ENCODE data around the gene KATNBL1. TPM values are rescaled to one million over a fixed set of nuclear protein-coding genes. Genes with fewer than 3 reads are reported as not detected.
"Not testable (repeated sequence)": the region's sequence is repeated elsewhere in the genome, so short reads cannot be mapped to it uniquely, and the experiment has no call there.

The KATNBL1 gene
- polyA plus RNA-seq, 4 donors: 8.6 to 40.3 (median 13.8) TPM

DNA sequence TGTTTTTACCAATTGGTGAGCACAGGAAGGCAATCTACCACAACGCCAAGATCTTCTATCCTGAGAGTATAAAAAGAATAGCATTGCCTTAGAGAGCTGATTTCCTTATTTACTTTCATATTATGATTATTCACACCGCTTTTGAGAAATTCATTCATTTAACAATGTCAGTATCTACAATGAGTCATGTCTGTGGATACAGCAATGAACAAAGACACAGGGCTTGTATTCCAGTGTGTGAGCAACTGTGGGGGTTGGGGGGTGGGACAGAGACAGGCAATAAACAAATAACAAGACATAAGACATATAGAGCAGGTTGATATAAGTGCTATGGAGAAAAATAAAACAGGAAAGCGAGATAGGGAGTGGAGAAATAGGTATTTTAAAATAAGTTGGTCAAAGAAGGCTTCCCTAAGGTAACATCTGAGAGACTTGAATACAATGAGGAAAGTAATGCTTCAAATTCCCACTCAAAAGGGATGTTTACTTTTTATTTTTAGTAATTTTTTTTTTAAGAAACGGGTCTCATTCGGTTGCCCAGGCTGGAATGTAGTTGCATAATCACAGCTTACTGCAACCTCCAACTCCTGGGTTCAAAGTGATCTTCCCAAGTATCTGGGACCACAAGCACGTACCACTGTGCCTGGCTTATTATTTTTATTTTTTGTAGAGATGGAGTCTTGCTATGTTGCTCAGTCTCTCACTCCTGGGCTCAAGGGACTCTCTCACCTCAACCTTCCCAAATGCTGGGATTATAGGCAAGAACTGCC, 62.3 kb downstream of the KATNBL1 start:
- Histone ChIP-seq H3K4me3 (ENCODE audit: low read depth in 1 of 3, low read length in 3 of 3) (no peak overlapping the region), H3K27me3 (ENCODE audit: control insufficient read depth in 3 of 3, insufficient read depth in 3 of 3, low read length in 3 of 3) (no peaks in the 10 kb centered on the region), H3K4me1 (ENCODE audit: control insufficient read depth in 3 of 3, insufficient read depth in 2 of 3, low read depth in 1 of 3, low read length in 2 of 3) (no peaks in the 10 kb centered on the region), H3K9me3 (ENCODE audit: control insufficient read depth in 2 of 2, insufficient read depth in 1 of 2, low read depth in 1 of 2, low read length in 1 of 2) (no peaks in the 10 kb centered on the region), H3K27ac (ENCODE audit: low read depth in 1 of 3, low read length in 2 of 3) (no peak overlapping the region), H3K36me3 (ENCODE audit: control insufficient read depth in 3 of 3, insufficient read depth in 2 of 3, low read depth in 1 of 3, low read length in 3 of 3) (peaks cover 3 to 36% (median 16%) of the 10 kb centered on the region in 3 donors)
- FAIRE-seq: no peak
- 58 to 74% (median 71%) methylated on average over 6 of the region's 6 CpGs for WGBS, 3 donors
- DNase-seq: no peak

DNA sequence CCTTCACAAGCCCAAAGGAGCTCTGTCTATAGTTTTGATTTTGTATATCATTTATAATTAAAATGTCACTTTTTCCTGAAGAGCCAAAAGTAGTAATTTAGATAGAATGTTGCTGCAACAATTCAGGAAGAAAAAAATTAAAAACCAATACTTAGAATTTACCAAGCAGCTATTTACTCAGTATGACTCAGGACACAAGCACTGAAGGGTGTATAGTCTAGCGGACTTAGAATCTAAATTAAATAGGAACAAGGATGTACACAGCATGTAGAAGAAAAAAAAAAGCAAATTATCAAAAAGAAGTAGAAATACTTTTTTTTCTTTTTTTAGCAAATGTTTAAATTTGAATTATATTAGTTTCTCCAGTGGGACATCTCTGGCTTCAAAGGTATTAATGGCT, 76.4 kb downstream of the KATNBL1 start:
- H3K4me1 ChIP-seq (ENCODE audit: control insufficient read depth in 3 of 3, insufficient read depth in 2 of 3, low read depth in 1 of 3, low read length in 2 of 3): no peaks in the 10 kb centered on the region
- H3K4me3 ChIP-seq (ENCODE audit: low read depth in 1 of 3, low read length in 3 of 3): no peak overlapping the region
- DNase-seq (no peak), FAIRE-seq (no peak)
- H3K27me3 ChIP-seq (ENCODE audit: control insufficient read depth in 3 of 3, insufficient read depth in 3 of 3, low read length in 3 of 3): no peaks in the 10 kb centered on the region
- H3K36me3 ChIP-seq (ENCODE audit: control insufficient read depth in 3 of 3, insufficient read depth in 2 of 3, low read depth in 1 of 3, low read length in 3 of 3): peaks cover 0 to 6% (median 0%) of the 10 kb centered on the region in 3 donors
- H3K27ac ChIP-seq (ENCODE audit: low read depth in 1 of 3, low read length in 2 of 3): no peak overlapping the region
- H3K9me3 ChIP-seq (ENCODE audit: control insufficient read depth in 2 of 2, insufficient read depth in 1 of 2, low read depth in 1 of 2, low read length in 1 of 2): no peaks in the 10 kb centered on the region
- 92 to 100% (median 100%) methylated on average over 1 of the region's 1 CpG for WGBS, 3 donors

DNA sequence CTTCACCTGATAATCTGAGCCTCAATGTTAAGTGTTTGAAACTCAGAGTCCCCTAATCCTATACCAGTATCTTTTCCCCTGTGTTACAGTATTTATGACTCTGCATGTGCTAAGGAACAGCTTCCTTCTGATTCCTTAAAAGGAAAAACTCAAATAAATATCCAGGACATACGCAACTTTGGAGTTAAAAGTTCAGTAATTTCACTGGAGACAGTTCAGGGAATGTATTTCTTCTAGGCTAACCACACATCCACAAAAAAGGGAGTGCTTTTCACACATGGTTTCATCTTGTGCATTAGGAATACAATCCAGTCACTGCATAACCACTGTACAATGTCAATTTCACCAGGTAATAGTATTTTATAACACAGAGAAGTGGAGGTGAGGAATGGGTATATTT, 77.0 kb downstream of the KATNBL1 start:
- Histone ChIP-seq H3K9me3 (ENCODE audit: control insufficient read depth in 2 of 2, insufficient read depth in 1 of 2, low read depth in 1 of 2, low read length in 1 of 2) (no peaks in the 10 kb centered on the region), H3K27ac (ENCODE audit: low read depth in 1 of 3, low read length in 2 of 3) (no peak overlapping the region), H3K36me3 (ENCODE audit: control insufficient read depth in 3 of 3, insufficient read depth in 2 of 3, low read depth in 1 of 3, low read length in 3 of 3) (peaks cover 0 to 5% (median 0%) of the 10 kb centered on the region in 3 donors), H3K4me3 (ENCODE audit: low read depth in 1 of 3, low read length in 3 of 3) (no peak overlapping the region), H3K4me1 (ENCODE audit: control insufficient read depth in 3 of 3, insufficient read depth in 2 of 3, low read depth in 1 of 3, low read length in 2 of 3) (no peaks in the 10 kb centered on the region), H3K27me3 (ENCODE audit: control insufficient read depth in 3 of 3, insufficient read depth in 3 of 3, low read length in 3 of 3) (no peaks in the 10 kb centered on the region)
- FAIRE-seq (no peak), DNase-seq (no peak)
- WGBS, 3 donors: 90 to 97% (median 93%) methylated on average over 1 of the region's 1 CpG

DNA sequence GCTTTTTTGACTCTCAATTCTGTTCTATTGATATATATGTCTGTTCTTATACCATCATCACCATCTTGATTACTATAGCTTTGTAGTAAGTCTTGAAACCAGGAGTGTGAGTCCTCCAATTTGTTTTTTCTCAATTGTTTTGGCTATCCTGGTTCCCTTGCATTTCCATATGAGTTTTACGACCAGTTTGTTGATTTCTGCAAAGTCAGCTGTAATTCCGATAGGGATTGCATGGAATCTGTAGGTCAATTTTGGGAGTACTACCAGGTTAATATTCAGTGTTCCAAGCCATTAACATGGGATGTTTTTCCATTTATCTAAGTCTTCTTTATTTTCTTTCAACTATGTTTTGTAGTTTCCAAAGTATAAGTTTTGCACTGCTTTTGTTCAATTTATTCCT, 81.0 kb downstream of the KATNBL1 start:
- WGBS, 3 donors: 46 to 50% (median 46%) methylated on average over 2 of the region's 2 CpGs
- H3K27me3 ChIP-seq (ENCODE audit: control insufficient read depth in 3 of 3, insufficient read depth in 3 of 3, low read length in 3 of 3): no peaks in the 10 kb centered on the region
- H3K4me1 ChIP-seq (ENCODE audit: control insufficient read depth in 3 of 3, insufficient read depth in 2 of 3, low read depth in 1 of 3, low read length in 2 of 3): no peaks in the 10 kb centered on the region
- no peak overlapping the region for H3K4me3 ChIP-seq (ENCODE audit: low read depth in 1 of 3, low read length in 3 of 3)
- no peaks in the 10 kb centered on the region for H3K36me3 ChIP-seq (ENCODE audit: control insufficient read depth in 3 of 3, insufficient read depth in 2 of 3, low read depth in 1 of 3, low read length in 3 of 3)
- no peaks in the 10 kb centered on the region for H3K9me3 ChIP-seq (ENCODE audit: control insufficient read depth in 2 of 2, insufficient read depth in 1 of 2, low read depth in 1 of 2, low read length in 1 of 2)
- FAIRE-seq (no peak), DNase-seq (no peak)
- H3K27ac ChIP-seq (ENCODE audit: low read depth in 1 of 3, low read length in 2 of 3): no peak overlapping the region

DNA sequence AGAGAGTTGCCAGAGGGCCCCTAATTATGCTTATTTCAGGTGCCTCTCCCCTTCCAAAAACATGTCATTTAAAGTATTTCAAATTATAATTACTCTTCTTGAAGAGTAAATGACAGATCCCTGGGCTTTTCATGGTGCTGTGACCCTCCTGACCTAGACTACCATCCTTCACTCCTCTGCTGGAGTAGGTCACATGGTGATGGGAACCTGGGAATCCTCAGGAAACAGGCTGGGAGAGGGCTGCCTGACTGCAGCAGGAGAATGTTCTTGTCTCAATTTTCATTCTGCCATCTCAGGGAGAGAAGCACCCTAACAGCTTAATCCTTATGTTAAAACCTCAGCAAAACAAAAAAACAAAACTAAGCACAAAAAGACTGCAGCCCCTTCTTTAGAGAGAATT, 83.4 kb downstream of the KATNBL1 start:
- Histone ChIP-seq H3K27me3 (ENCODE audit: control insufficient read depth in 3 of 3, insufficient read depth in 3 of 3, low read length in 3 of 3) (no peaks in the 10 kb centered on the region), H3K27ac (ENCODE audit: low read depth in 1 of 3, low read length in 2 of 3) (no peak overlapping the region), H3K36me3 (ENCODE audit: control insufficient read depth in 3 of 3, insufficient read depth in 2 of 3, low read depth in 1 of 3, low read length in 3 of 3) (no peaks in the 10 kb centered on the region), H3K4me3 (ENCODE audit: low read depth in 1 of 3, low read length in 3 of 3) (no peak overlapping the region), H3K9me3 (ENCODE audit: control insufficient read depth in 2 of 2, insufficient read depth in 1 of 2, low read depth in 1 of 2, low read length in 1 of 2) (no peaks in the 10 kb centered on the region), H3K4me1 (ENCODE audit: control insufficient read depth in 3 of 3, insufficient read depth in 2 of 3, low read depth in 1 of 3, low read length in 2 of 3) (no peaks in the 10 kb centered on the region)
- FAIRE-seq (no peak), DNase-seq (no peak)

DNA sequence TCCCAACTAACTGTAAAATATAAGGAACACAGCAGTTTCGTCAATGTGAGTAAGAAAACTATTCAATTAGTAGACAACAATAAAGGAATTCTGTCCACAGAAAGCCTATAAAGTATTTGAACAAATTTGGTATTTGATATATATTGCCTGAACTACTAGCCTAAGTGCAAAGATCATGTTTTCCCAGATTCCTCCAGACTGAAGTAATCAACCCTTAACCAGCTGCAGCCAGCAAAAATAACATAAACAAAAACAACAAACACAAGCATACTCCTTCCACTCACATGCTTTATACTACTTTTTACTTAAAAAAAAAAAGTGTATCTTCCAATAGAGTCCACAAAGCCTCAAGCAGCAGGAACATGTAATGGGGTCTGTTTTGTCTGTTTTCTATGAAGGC, 84.0 kb downstream of the KATNBL1 start:
- no peak overlapping the region for H3K4me3 ChIP-seq (ENCODE audit: low read depth in 1 of 3, low read length in 3 of 3)

DNA sequence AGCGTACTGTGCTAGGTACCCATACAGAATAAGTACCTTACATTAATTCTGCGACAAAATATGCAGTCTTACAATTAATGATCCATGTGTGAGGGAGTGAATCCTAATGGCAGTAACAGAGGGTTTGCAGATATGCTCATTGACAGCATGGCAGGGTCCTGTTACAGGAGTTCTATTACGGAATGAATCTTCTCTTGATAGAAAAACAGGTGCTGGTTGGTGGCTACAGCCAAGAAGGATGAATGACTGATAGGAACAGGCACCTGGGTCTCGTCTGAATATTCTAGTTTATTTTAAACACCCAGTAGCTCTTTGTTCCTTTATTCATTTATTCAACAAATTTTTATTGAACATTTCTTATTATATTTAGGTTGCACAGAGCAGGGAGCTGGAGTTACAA, 85.2 kb downstream of the KATNBL1 start:
- WGBS, 3 donors: 75 to 83% (median 78%) methylated on average over 4 of the region's 4 CpGs
- DNase-seq: no peak
- H3K27me3 ChIP-seq (ENCODE audit: control insufficient read depth in 3 of 3, insufficient read depth in 3 of 3, low read length in 3 of 3): no peaks in the 10 kb centered on the region
- no peak overlapping the region for H3K27ac ChIP-seq (ENCODE audit: low read depth in 1 of 3, low read length in 2 of 3)
- no peak for FAIRE-seq
- no peaks in the 10 kb centered on the region for H3K36me3 ChIP-seq (ENCODE audit: control insufficient read depth in 3 of 3, insufficient read depth in 2 of 3, low read depth in 1 of 3, low read length in 3 of 3)
- no peaks in the 10 kb centered on the region for H3K9me3 ChIP-seq (ENCODE audit: control insufficient read depth in 2 of 2, insufficient read depth in 1 of 2, low read depth in 1 of 2, low read length in 1 of 2)
- H3K4me1 ChIP-seq (ENCODE audit: control insufficient read depth in 3 of 3, insufficient read depth in 2 of 3, low read depth in 1 of 3, low read length in 2 of 3): no peaks in the 10 kb centered on the region
- no peak overlapping the region for H3K4me3 ChIP-seq (ENCODE audit: low read depth in 1 of 3, low read length in 3 of 3)

More for the DNA sequence above, 84.0 kb downstream of the KATNBL1 start:
- Histone ChIP-seq H3K36me3 (ENCODE audit: control insufficient read depth in 3 of 3, insufficient read depth in 2 of 3, low read depth in 1 of 3, low read length in 3 of 3) (no peaks in the 10 kb centered on the region), H3K4me1 (ENCODE audit: control insufficient read depth in 3 of 3, insufficient read depth in 2 of 3, low read depth in 1 of 3, low read length in 2 of 3) (no peaks in the 10 kb centered on the region), H3K9me3 (ENCODE audit: control insufficient read depth in 2 of 2, insufficient read depth in 1 of 2, low read depth in 1 of 2, low read length in 1 of 2) (no peaks in the 10 kb centered on the region), H3K27me3 (ENCODE audit: control insufficient read depth in 3 of 3, insufficient read depth in 3 of 3, low read length in 3 of 3) (no peaks in the 10 kb centered on the region), H3K27ac (ENCODE audit: low read depth in 1 of 3, low read length in 2 of 3) (no peak overlapping the region)
- no peak for FAIRE-seq
- DNase-seq: no peak
- WGBS, 3 donors: 24 to 39% (median 36%) methylated on average over 1 of the region's 1 CpG

DNA sequence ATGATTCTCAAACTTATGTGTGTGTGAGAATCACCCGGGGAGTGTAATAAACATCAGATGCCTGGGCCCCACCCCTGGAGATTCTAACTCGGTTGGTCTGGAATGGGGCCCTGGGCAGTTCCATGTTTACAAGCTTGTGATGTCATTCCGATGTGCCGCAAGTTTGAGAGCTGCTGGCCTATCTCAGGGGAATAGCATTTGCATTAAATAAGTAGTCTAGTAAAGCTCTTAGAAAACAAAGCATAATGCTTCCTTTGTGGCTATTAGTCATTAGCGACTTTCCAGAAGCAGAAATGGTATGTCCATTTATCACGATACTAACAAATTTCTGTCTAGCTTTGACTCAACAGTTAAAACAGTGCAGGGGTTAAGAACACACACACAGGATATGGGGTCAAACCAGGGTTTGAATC, 87.1 kb downstream of the KATNBL1 start:
- H3K4me3 ChIP-seq (ENCODE audit: low read depth in 1 of 3, low read length in 3 of 3): no peak overlapping the region
- H3K9me3 ChIP-seq (ENCODE audit: control insufficient read depth in 2 of 2, insufficient read depth in 1 of 2, low read depth in 1 of 2, low read length in 1 of 2): no peaks in the 10 kb centered on the region
- 58 to 62% (median 62%) methylated on average over 6 of the region's 6 CpGs for WGBS, 3 donors
- FAIRE-seq: no peak
- DNase-seq: no peak
- H3K36me3 ChIP-seq (ENCODE audit: control insufficient read depth in 3 of 3, insufficient read depth in 2 of 3, low read depth in 1 of 3, low read length in 3 of 3): no peaks in the 10 kb centered on the region
- no peaks in the 10 kb centered on the region for H3K27me3 ChIP-seq (ENCODE audit: control insufficient read depth in 3 of 3, insufficient read depth in 3 of 3, low read length in 3 of 3)
- no peaks in the 10 kb centered on the region for H3K4me1 ChIP-seq (ENCODE audit: control insufficient read depth in 3 of 3, insufficient read depth in 2 of 3, low read depth in 1 of 3, low read length in 2 of 3)
- H3K27ac ChIP-seq (ENCODE audit: low read depth in 1 of 3, low read length in 2 of 3): no peak overlapping the region

DNA sequence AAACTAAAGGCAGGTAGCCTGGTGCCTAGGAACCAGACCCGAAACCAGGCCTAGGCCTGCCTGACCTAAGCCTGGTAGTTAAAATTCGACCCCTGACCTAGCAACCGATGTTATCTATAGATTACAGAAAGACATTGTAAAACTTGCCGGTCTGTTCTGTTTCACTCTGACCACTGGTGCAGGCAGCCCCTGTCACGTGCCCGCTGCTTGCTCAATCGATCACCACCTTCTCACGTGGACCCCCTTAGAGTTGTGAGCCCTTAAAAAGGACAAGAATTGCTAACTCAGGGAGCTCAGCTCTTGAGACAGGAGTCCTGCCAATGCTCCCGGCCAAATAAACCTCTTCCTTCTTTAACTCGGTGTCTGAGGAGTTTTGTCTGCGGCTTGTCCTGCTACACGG, 88.1 kb downstream of the KATNBL1 start:
- not testable (repeated sequence) for DNase-seq; H3K27ac ChIP-seq (ENCODE audit: low read depth in 1 of 3, low read length in 2 of 3); H3K27me3 ChIP-seq (ENCODE audit: control insufficient read depth in 3 of 3, insufficient read depth in 3 of 3, low read length in 3 of 3); H3K9me3 ChIP-seq (ENCODE audit: control insufficient read depth in 2 of 2, insufficient read depth in 1 of 2, low read depth in 1 of 2, low read length in 1 of 2); H3K36me3 ChIP-seq (ENCODE audit: control insufficient read depth in 3 of 3, insufficient read depth in 2 of 3, low read depth in 1 of 3, low read length in 3 of 3); FAIRE-seq; H3K4me1 ChIP-seq (ENCODE audit: control insufficient read depth in 3 of 3, insufficient read depth in 2 of 3, low read depth in 1 of 3, low read length in 2 of 3); H3K4me3 ChIP-seq (ENCODE audit: low read depth in 1 of 3, low read length in 3 of 3)
- 72 to 80% (median 75%) methylated on average over 12 of the region's 12 CpGs for WGBS, 3 donors
